22Rv1 (cell line): ENCODE measurements around the gene PDE4B.

Experiments used
- H3K27ac ChIP-seq: fragments of 450-650 bp; 2 replicates; pipeline ENCODE4 v1.5.1; 2017
- ZFX ChIP-seq: fragments of 450-650 bp; IDR thresholded peaks from 2 replicates; pipeline ENCODE4 v1.6.1; 2017; ENCODE audit warnings: antibody characterized with exemption, borderline replicate concordance
- TF ChIP-seq, protein P1 (sequence below): fragments of 450-650 bp; IDR thresholded peaks from 2 replicates; pipeline ENCODE4 v1.5.1; 2017; ENCODE audit warnings: mild to moderate bottlenecking

Gene PDE4B

GRCh38 chr1:65949230-65949626 lies 156.5 kb downstream of the PDE4B start:
- TF ChIP-seq, protein P1, sequence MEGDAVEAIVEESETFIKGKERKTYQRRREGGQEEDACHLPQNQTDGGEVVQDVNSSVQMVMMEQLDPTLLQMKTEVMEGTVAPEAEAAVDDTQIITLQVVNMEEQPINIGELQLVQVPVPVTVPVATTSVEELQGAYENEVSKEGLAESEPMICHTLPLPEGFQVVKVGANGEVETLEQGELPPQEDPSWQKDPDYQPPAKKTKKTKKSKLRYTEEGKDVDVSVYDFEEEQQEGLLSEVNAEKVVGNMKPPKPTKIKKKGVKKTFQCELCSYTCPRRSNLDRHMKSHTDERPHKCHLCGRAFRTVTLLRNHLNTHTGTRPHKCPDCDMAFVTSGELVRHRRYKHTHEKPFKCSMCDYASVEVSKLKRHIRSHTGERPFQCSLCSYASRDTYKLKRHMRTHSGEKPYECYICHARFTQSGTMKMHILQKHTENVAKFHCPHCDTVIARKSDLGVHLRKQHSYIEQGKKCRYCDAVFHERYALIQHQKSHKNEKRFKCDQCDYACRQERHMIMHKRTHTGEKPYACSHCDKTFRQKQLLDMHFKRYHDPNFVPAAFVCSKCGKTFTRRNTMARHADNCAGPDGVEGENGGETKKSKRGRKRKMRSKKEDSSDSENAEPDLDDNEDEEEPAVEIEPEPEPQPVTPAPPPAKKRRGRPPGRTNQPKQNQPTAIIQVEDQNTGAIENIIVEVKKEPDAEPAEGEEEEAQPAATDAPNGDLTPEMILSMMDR: no peak
- no peak for TF ChIP-seq ZFX
- H3K27ac ChIP-seq: no peak overlapping the region

- TF ChIP-seq ZFX: no peak
- TF ChIP-seq, protein P1: no peak
Measured at GRCh38 chr1:65949933-65950332, 157.2 kb downstream of the PDE4B start.

DNA sequence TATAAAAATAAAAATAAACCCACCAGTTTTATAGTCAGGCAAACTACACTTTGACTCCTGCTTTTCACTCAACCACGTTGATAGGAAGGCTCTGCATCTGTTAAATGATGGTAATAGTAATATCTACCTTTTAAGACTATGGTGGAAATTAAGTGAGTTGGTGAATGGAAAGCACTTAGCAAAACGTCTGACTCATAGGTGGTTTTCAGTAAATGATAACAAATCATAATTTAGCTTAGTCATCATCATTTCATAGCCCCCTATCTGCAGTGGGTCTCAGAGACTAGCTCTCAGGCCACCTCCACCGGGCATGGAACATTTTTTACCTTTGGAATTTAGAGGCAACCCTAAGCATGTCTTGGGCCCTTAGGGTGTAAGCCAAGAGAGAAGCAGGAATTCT lies 160.0 kb downstream of the PDE4B start:
- no peak for TF ChIP-seq ZFX
- TF ChIP-seq, protein P1: no peak
- H3K27ac ChIP-seq: no peak overlapping the region

More at GRCh38 chr1:65949933-65950332, 157.2 kb downstream of the PDE4B start:
- no peak overlapping the region for H3K27ac ChIP-seq

DNA sequence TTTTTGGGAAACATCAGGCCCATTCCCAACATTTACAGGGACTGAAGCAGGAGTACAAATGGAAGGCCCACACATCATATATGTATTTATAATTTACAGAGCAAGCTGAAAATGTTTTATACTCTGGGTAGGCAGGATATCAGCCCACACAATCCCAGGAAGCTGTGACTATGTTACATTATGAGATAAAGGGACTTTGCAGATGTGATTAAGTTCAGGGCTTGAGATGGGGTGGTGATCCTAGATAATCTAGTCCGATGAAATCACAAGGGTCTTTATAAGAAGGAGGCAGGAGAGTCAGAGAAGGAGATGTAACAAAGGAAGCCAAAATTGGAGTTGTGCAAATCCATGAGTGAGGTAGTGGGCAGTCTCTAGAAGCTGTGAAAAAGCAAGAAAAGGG lies 160.5 kb downstream of the PDE4B start:
- TF ChIP-seq ZFX: no peak
- TF ChIP-seq, protein P1: no peak
- H3K27ac ChIP-seq: no peak overlapping the region

- no peak overlapping the region for H3K27ac ChIP-seq
- TF ChIP-seq, protein P1: no peak
- no peak for TF ChIP-seq ZFX
Measured at GRCh38 chr1:65955071-65955470, 162.4 kb downstream of the PDE4B start.

DNA sequence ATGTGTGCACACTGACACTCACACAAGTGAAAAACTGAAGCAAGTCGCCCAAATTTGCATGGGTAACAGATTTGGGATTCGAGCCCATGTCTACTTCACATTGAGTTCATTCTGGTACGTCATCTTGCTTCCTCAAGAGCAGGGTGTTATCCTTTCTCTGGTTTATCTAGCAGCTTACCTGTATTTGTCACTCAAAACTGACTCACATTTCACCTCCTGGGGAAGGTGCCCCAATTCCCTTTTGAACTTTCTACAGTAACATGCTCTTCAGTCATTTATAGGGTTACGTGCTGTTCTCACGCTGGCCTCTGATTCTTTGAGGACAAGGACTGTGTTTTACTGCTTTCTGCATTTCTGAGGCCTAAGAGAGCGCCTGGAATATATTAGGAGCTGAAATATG lies 162.8 kb downstream of the PDE4B start:
- H3K27ac ChIP-seq: no peak overlapping the region
- TF ChIP-seq, protein P1: no peak
- TF ChIP-seq ZFX: no peak

DNA sequence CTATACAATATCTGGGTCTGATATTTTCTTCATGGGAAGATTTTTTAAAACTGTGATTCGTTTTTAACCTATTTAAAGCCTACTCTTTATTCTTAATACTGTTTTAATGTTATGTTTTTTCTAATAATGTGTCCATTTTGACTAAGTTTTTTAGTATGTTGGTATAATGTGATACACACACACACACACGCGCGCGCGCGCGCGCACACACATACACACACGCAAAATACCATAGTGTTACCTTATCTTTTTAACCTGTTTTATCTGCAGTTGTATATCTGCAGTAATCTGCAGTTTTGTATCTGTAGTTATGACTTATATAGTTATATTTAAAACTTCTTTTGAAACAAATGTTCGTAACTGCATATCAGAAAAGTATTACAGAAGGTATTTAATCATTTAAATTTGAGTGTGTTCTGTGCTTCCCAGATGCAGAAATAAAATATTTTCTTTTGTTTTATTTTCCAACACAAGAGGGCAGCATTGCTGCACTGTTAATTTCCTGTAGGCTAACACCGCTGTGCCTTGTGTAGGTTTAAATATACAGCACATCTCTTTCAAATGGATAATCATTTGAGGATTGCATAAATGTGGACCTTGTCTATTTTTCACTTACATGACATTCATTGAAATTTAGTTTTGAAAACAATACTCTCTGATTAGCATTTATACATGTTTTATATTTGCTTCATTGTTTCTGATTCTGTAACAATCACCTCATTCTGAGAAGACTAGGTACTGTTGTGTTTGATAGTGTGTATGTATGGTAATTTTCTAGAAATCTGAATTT lies 166.1 kb downstream of the PDE4B start:
- no peak overlapping the region for H3K27ac ChIP-seq
- TF ChIP-seq, protein P1: peak; percentile 82
- TF ChIP-seq ZFX: no peak
